Right ventricle myocardium inferior (tissue), 1 donor: Measurements from ENCODE around the gene EOLA1. TPM values are rescaled to one million over a fixed set of nuclear protein-coding genes. Genes with fewer than 3 reads are reported as not detected.
"Not testable (repeated sequence)": the region's sequence is repeated elsewhere in the genome, so short reads cannot be mapped to it uniquely, and the experiment has no call there.

Source experiments
- ATAC-seq: fragments of 200-7000 bp; cut with Tn5 transposase; one replicate; pipeline ENCODE4 v1.9.1; 2020; ENCODE audit warnings: mild to moderate bottlenecking, moderate library complexity
- DNase-seq: peaks from one replicate; pipeline ENCODE4 v3.0.0; 2021; ENCODE audit errors: missing footprints
- intact Hi-C: fragments of 100-400 bp; cut with DNase I; formaldehyde crosslinking; loops from one replicate; pipeline ENCODE4 v1.11.0; 2022
- total RNA-seq: library from RNA; stranded (reverse); fragmentation: NEBNext Ultra II Directional; extraction: Animal tissue kit (Norgen Biotek cat#: 25700); gene quantifications from one replicate; pipeline ENCODE4 v1.2.1, GENCODE V29; 2021
- donor health status: DM: no; HTN: yes; CAD: no; lungs with severe emphysema.

The EOLA1 gene
- total RNA-seq, 1 donor from 2014 or later = 32.5 TPM

DNA sequence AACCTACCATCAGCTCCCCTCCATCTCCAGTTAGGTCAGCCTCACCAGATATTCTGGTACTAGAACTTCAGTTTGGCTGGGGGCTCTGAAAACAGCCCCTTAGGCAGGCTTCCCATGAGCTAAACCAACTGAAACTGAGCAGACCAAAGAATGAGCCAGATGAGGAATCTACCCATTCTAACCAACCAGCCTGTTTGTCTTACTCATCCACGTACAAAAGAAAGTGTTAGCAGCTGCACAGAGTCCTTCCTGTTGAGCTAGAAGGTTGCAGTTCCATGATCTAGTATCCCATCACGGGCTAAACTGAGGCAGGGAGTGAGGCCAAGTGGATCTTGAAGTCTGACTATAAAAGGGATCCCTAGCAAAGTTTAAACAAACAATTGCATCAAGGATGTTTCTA, 29.0 kb downstream of the EOLA1 start:
- intact Hi-C loops = no loop called here
- no peak for ATAC-seq

DNA sequence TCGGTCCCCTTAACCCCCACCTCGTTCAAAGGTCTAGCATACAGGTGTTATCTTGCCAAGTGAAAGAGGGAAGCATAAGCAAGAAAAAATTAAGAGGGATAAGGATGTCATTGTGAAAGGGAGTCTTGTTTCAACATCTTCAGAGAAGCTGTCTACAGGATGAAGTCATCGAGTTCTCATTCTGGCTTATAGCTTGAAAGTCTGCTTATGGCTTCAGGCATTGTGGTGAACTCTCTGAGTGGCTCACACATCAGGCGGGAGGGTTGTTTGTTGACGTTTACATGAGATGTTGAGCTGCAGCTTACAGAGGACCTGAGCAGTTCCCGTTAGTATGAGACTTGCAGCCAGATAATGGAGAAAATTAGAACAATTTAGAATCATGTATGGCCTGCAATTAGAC, 29.9 kb downstream of the EOLA1 start:
- DNase-seq (no peak), ATAC-seq (no peak)
- intact Hi-C loops = no loop called here

More for the DNA sequence above, 29.0 kb downstream of the EOLA1 start:
- DNase-seq = no peak

DNA sequence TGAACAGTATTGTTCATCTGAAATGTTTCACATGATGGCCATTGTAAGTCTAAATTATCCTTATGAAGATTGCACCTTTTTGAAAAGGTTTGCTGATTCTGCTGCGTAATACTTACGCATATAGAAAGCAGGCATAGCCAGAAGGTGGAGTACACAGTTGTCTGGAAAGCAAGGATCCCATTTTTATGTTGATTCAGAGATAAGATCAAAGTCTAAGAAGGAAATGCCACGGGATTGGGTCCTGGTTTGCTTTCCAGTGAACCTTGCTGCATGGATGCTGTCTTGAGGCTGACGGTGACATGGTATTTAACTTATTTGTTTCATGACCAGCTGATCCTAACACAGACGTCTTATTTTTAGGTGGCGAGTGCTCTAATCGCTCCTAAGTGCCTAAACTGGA, 31.0 kb downstream of the EOLA1 start:
- intact Hi-C loops = no loop called here
- DNase-seq (no peak), ATAC-seq (no peak)

DNA sequence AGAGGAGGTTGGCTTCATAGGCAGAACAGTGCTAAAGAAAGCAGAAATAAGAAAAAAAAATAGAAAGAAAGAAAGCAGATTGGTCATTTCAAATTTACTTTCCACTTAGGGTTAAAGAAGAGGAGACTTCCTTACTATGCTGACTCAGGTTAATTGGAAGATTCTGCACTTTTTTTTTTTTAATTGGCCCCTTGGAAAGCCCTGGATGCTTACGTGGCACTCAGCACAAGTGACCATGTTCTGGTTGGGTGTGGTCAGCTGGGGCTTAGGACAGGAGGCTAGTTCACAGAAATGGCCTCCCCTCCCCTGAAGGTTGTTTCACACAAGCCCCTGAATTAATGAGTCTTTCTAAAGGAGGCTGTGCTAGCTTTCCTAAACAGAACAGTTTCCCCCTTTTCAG, 31.9 kb downstream of the EOLA1 start:
- intact Hi-C loops = no loop called here
- ATAC-seq (no peak), DNase-seq (no peak)

DNA sequence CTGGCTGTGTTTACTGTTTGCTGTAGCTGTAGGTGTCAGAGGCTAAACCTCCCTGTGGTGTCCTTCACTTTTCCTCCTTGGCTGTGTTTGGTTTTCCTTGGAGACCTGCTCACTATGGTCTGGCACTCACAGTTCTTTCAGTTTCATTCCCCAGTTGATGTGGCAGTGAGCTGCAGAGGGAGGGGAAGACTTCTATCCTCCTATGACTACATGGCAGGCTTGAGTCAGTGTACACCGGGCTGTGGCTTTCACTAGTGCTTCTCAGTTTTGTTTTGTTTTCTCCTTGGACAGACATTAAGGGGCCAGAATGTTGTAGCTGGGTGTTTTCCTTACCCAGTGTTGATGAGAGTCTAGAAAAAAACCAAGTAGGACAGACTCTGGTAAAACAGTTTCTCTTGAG, 32.6 kb downstream of the EOLA1 start:
- intact Hi-C loops, ATAC-seq, DNase-seq: not testable (repeated sequence)

DNA sequence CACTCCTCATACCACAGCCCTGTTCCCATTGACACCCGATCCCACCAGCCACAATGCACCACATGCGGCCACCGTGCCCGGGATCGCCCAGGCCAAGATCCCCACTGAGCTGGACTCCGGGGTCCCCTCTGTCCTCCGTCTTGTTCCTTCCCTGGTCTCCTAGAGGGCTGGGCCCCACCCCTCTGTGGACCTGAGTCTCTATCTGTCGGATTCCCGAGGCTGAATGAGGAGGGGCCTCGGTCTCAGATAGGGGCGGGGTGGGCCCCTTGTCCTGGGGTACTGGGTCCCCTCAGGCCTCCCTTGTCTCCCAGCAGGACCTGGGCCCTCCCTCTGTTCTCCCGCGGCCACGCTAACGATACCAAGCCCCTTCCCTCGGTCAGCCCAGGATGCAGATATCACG, 44.8 kb downstream of the EOLA1 start:
- DNase-seq, ATAC-seq, intact Hi-C loops: not testable (repeated sequence)

DNA sequence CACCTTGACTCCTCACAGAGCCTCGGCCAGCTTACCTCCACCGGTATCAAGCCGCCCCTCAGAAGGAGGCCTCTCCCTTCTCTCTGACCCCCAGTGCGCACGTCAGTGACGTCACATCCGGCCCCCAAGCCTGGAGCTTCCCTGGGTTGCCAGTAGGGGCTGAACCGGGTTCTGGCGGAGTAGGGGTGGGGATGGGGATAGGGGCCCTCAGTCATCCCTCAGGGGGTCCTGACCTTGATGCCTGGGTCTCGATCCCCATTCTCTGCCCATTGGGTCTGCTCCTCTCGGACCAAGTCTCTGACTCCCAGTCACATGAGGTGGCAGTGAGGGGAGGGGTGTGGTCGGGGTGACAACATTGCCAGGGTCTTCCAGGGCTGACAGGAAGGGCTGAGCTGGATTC, 46.5 kb downstream of the EOLA1 start, which contains the start of gene MAGEA9B:
MAGEA9B (minus strand) TSS at position 101 of the 400 bp plus-strand sequence. CDS start 4,280 bp downstream, outside the sequence.
- ATAC-seq, intact Hi-C loops, DNase-seq: not testable (repeated sequence)

DNA sequence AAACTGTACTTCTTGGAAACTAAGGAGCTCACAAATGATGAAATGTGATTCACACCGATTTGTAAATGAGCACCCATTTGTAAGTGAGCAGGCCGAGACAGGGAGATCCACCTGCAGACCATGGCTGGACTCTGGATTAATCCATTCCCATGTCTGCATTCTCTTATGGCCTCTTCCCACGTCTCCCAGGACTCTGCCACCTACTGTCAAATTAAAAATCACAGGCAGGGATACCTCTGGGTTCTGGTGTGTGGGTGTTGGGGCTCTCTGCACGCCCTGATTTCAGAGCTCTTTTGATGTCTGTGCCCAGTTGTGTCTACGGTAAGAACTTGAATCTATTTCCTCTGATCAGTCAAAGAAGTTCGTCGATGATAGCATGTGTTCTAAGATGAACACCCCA, 50.2 kb downstream of the EOLA1 start:
- ATAC-seq, intact Hi-C loops, DNase-seq: not testable (repeated sequence)

DNA sequence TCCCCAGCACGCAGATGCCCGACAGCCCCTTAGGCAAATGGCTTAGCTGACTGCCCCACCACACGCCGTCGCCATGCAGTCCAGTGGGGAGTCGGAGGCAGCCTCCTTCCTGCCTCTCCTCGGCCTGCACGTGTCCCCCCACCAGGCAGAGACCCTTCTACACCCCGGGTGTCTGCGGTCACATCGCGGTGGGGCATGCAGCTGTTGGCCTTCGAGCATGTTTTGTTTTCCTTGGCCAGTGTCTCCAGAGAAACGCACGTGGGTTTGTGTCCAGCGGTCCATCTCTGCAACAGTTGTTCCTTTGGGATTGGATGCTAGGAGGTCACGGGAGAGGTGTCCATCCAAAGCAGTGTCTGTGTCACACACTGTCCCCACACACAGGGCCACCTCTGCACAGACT, 54.4 kb downstream of the EOLA1 start, which contains the start of gene HSFX2:
HSFX2 (minus strand) TSS at position 101 of the 400 bp plus-strand sequence. CDS start 614 bp downstream, outside the sequence.
- intact Hi-C loops, ATAC-seq, DNase-seq: not testable (repeated sequence)

DNA sequence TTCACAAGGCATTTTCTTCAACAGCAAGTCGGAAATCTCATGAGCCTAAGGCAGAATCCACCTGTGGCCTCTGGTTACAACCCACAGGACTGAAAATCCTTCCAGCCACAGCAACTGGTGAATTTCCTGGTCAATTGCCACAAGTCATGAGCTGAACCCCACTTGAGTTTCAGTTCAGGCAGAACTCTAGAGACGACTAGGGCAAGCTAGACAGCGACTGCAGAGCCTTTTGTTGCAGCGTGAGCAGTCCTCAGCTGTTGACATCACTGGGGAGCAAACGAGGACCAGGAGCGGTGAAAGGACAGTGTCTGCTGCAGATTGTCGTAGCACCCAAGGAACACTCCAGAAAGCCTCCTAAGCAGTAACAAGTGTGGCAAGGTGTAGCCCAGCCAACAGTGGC, 55.1 kb downstream of the EOLA1 start:
- intact Hi-C loops, DNase-seq, ATAC-seq: not testable (repeated sequence)

Other genes with a start within 250 kb of the EOLA1 start
- 77.6 TPM for gene IDS, start 35.7 kb upstream of the EOLA1 start, total RNA-seq
- gene HSFX3, start 8.9 kb downstream of the EOLA1 start, total RNA-seq = not detected
- gene MAGEA9B, start 46.4 kb downstream of the EOLA1 start, total RNA-seq = not detected
- gene HSFX2, start 54.3 kb downstream of the EOLA1 start, total RNA-seq = not detected
- 33.5 TPM for gene TMEM185A, start 90.8 kb downstream of the EOLA1 start, total RNA-seq
- not detected for gene MAGEA11, start 171.0 kb downstream of the EOLA1 start, total RNA-seq
- 1.7 TPM for gene HSFX1, start 233.1 kb downstream of the EOLA1 start, total RNA-seq
- not detected for gene MAGEA9, start 240.9 kb downstream of the EOLA1 start, total RNA-seq